Keratinocyte (primary cell): Measurements from ENCODE around the gene NIT1. TPM values are rescaled to one million over a fixed set of nuclear protein-coding genes. Genes with fewer than 3 reads are reported as not detected.

Experiments
- DNase-seq: peaks from one replicate; pipeline ENCODE4 v3.0.0-alpha.2; 2011; ENCODE audit warnings: low read depth, missing footprints, low spot score
- FAIRE-seq: peaks from 2 replicates; lab custom pipeline; 2011; peaks lifted over from hg19 to GRCh38; lab: Jason Lieb, UNC
- H2AFZ ChIP-seq: 2 replicates; pipeline ENCODE4 v1.6.0; 2012; ENCODE audit warnings: low read length, control low read depth, inconsistent platforms; ENCODE audit not compliant: control insufficient read depth
- H3K27ac ChIP-seq: 2 replicates; pipeline ENCODE4 v1.5.1; 2011; ENCODE audit warnings: low read length; ENCODE audit not compliant: control insufficient read depth, insufficient read depth
- H3K27me3 ChIP-seq: 3 replicates; pipeline ENCODE4 v1.6.0; 2011; ENCODE audit warnings: low read length; ENCODE audit not compliant: control insufficient read depth, insufficient read depth; ENCODE audit errors: extremely low read depth
- H3K36me3 ChIP-seq, 2 experiments: 2 replicates in 1 of 2; 3 replicates in 1 of 2; pipeline ENCODE4 v1.5.1; 2011; ENCODE audit warnings: low read length in 2 of 2, mild to moderate bottlenecking in 1 of 2; ENCODE audit not compliant: control insufficient read depth in 2 of 2, insufficient read depth in 2 of 2; ENCODE audit errors: extremely low read depth in 1 of 2
- H3K4me1 ChIP-seq: 3 replicates; pipeline ENCODE4 v1.5.1; 2011; ENCODE audit warnings: low read length; ENCODE audit not compliant: control insufficient read depth, insufficient read depth; ENCODE audit errors: extremely low read depth
- H3K4me2 ChIP-seq: 3 replicates; pipeline ENCODE4 v1.6.0; 2011; ENCODE audit warnings: low read depth, low read length; ENCODE audit not compliant: control insufficient read depth, insufficient read depth; ENCODE audit errors: extremely low read depth
- H3K4me3 ChIP-seq, 3 experiments: fragments of 200-600 bp in 1 of 3; sonication (generic) in 1 of 3; 2 replicates in 2 of 3; 3 replicates in 1 of 3; pipeline ENCODE4 v1.5.1; 2011 to 2016; ENCODE audit warnings: low read length in 3 of 3, mild to moderate bottlenecking in 3 of 3, control low read depth in 2 of 3, inconsistent platforms in 1 of 3, low read depth in 1 of 3, mixed read lengths in 1 of 3, mixed run types in 1 of 3, moderate library complexity in 1 of 3; ENCODE audit not compliant: control insufficient read depth in 2 of 3, insufficient read depth in 2 of 3; ENCODE audit errors: extremely low read depth in 1 of 3
- H3K79me2 ChIP-seq: 2 replicates; pipeline ENCODE4 v1.6.0; 2012; ENCODE audit warnings: low read length; ENCODE audit not compliant: control insufficient read depth, insufficient read depth
- H3K9ac ChIP-seq: 3 replicates; pipeline ENCODE4 v1.6.0; 2011; ENCODE audit warnings: low read length; ENCODE audit not compliant: control insufficient read depth, insufficient read depth; ENCODE audit errors: extremely low read depth
- H3K9me1 ChIP-seq: 3 replicates; pipeline ENCODE4 v1.6.0; 2011; ENCODE audit warnings: low read length; ENCODE audit not compliant: control insufficient read depth, insufficient read depth; ENCODE audit errors: extremely low read depth
- H3K9me3 ChIP-seq: 2 replicates; pipeline ENCODE4 v1.5.1; 2012; ENCODE audit warnings: low read depth, low read length; ENCODE audit not compliant: control insufficient read depth
- H4K20me1 ChIP-seq: 3 replicates; pipeline ENCODE4 v1.6.0; 2011; ENCODE audit warnings: low read length; ENCODE audit not compliant: control insufficient read depth, insufficient read depth; ENCODE audit errors: extremely low read depth
- EZH2 ChIP-seq: IDR thresholded peaks from one replicate; pipeline ENCODE4 v1.6.1; 2012; ENCODE audit warnings: inconsistent platforms, mild to moderate bottlenecking, low read length, moderate library complexity
- dilution Hi-C: fragments of 300-500 bp; cut with MboI; formaldehyde crosslinking; loops from one replicate; pipeline ENCODE4 v1.7.0; 2020; ENCODE audit warnings: low sequenced_read_pairs; ENCODE audit not compliant: extremely low pct_ligation_motif_present
- polyA plus RNA-seq, 5 experiments: library from polyadenylated mRNA; depleted of rRNA in 3 of 5; stranded (reverse) in 3 of 5; stranded (forward) in 1 of 5; unstranded in 1 of 5; fragments of >200 nt; gene quantifications; 1 replicate in 1 of 5; 2 replicates in 3 of 5; 3 replicates in 1 of 5; pipeline versions ENCODE4 v1.2.1 to v1.2.3, GENCODE V29; 2011 to 2012; ENCODE audit warnings: missing spikeins in 2 of 5, low read depth in 1 of 5, low replicate concordance in 1 of 5
- TF ChIP-seq, protein P1 (sequence below), 3 experiments: IDR thresholded peaks in 1 of 3; conservative IDR thresholded peaks in 1 of 3; optimal IDR thresholded peaks in 1 of 3; 2 replicates in 2 of 3; 3 replicates in 1 of 3; pipeline versions ENCODE3 to v1.5.1; 2011; ENCODE audit warnings: low read length in 3 of 3, mild to moderate bottlenecking in 3 of 3, moderate library complexity in 2 of 3, control low read depth in 1 of 3, inconsistent platforms in 1 of 3; ENCODE audit not compliant: insufficient read depth in 2 of 3; ENCODE audit errors: extremely low read depth in 1 of 3

Gene NIT1
- polyA plus RNA-seq, 1 donor (not counting 4 experiments of a cell fraction or from before 2014, with no cell fraction given), result 22.9 TPM

DNA sequence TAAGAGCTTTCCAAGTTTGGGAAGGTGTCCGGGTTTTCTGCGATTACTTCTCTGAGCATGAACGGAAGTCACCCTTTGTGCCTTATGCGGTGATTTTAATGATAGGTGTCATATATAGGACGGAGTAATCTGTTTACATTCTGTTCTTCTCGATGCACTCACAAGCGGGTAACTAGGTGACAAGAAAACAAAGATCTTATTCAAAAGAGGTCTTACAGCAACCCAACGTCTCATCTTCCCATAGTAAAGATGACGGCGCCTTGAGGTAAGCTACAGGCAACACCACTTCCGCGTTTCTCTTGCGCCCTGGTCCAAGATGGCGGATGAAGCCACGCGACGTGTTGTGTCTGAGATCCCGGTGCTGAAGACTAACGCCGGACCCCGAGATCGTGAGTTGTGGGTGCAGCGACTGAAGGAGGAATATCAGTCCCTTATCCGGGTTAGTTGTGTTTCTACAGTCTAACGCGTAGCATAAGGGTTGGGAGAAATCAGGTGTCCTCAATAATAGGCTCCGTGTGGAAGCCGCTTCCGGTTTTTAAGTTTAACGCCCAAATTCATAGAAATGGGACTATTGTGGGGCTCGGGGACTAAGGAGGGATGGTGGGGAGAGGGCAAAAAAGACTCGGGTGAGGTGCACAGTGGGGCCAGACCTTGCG lies 35.9 kb downstream of the NIT1 start, which contains the start of gene UFC1:
UFC1 (plus strand) TSS at position 297 of the 656 bp plus-strand sequence; CDS start at position 317, 20 bp downstream.
- peak within 1 kb of the TSS; percentile 71 to 98 (median 95) for H3K4me3 ChIP-seq
- no peaks in the 10 kb centered on the region for H3K9me3 ChIP-seq
- no peak for TF ChIP-seq EZH2
- TF ChIP-seq, protein P1, sequence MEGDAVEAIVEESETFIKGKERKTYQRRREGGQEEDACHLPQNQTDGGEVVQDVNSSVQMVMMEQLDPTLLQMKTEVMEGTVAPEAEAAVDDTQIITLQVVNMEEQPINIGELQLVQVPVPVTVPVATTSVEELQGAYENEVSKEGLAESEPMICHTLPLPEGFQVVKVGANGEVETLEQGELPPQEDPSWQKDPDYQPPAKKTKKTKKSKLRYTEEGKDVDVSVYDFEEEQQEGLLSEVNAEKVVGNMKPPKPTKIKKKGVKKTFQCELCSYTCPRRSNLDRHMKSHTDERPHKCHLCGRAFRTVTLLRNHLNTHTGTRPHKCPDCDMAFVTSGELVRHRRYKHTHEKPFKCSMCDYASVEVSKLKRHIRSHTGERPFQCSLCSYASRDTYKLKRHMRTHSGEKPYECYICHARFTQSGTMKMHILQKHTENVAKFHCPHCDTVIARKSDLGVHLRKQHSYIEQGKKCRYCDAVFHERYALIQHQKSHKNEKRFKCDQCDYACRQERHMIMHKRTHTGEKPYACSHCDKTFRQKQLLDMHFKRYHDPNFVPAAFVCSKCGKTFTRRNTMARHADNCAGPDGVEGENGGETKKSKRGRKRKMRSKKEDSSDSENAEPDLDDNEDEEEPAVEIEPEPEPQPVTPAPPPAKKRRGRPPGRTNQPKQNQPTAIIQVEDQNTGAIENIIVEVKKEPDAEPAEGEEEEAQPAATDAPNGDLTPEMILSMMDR (optimal IDR thresholded peaks at IDR 0.05 in 1 of 3, IDR thresholded peaks at IDR 0.05 in 1 of 3, conservative IDR thresholded peaks at IDR 0.05 in 1 of 3; ENCODE audit: extremely low read depth in 1 of 3, insufficient read depth in 2 of 3, low read length in 3 of 3), result no peak
- H3K9ac ChIP-seq, result peak within 1 kb of the TSS; percentile 99
- H3K36me3 ChIP-seq, result peaks cover 2 to 6% of the 10 kb centered on the region in 2 experiments
- no peaks in the 10 kb centered on the region for H3K9me1 ChIP-seq
- dilution Hi-C loops, result no loop called here
- peak; percentile 32 for FAIRE-seq
- H4K20me1 ChIP-seq, result no peaks in the 10 kb centered on the region
- H2AFZ ChIP-seq, result peak within 1 kb of the TSS; percentile 97
- peak within 1 kb of the TSS; percentile 90 for H3K4me2 ChIP-seq
- peaks cover 19% of the 10 kb centered on the region for H3K4me1 ChIP-seq
- DNase-seq, result no peak
- peaks cover 7% of the 10 kb centered on the region for H3K79me2 ChIP-seq
- H3K27me3 ChIP-seq, result no peaks in the 10 kb centered on the region
- H3K27ac ChIP-seq, result peak within 1 kb of the TSS; percentile 99

GRCh38 chr1:161157867-161158266 lies 40.0 kb downstream of the NIT1 start:
- DNase-seq, result no peak
- H3K4me3 ChIP-seq, result no peak overlapping the region
- no peaks in the 10 kb centered on the region for H3K27me3 ChIP-seq
- H3K9ac ChIP-seq, result no peak overlapping the region
- dilution Hi-C loops, result no loop called here
- H3K9me1 ChIP-seq, result no peaks in the 10 kb centered on the region
- H3K27ac ChIP-seq, result peak overlapping the region; percentile 84
- no peak overlapping the region for H3K4me2 ChIP-seq
- H3K9me3 ChIP-seq, result no peaks in the 10 kb centered on the region
- no peak for TF ChIP-seq EZH2
- TF ChIP-seq, protein P1 (optimal IDR thresholded peaks at IDR 0.05 in 1 of 3, IDR thresholded peaks at IDR 0.05 in 1 of 3, conservative IDR thresholded peaks at IDR 0.05 in 1 of 3; ENCODE audit: extremely low read depth in 1 of 3, insufficient read depth in 2 of 3, low read length in 3 of 3), result no peak
- H3K79me2 ChIP-seq, result peaks cover 21% of the 10 kb centered on the region
- peaks cover 7 to 15% of the 10 kb centered on the region in 2 experiments for H3K36me3 ChIP-seq
- H2AFZ ChIP-seq, result no peak overlapping the region
- no peak for FAIRE-seq
- H4K20me1 ChIP-seq, result no peaks in the 10 kb centered on the region
- H3K4me1 ChIP-seq, result peaks cover 26% of the 10 kb centered on the region
